GM19025 (cell line): ENCODE data around the gene CACNA1D.

Source experiments
- ATAC-seq: cut with Tn5 transposase; IDR thresholded peaks from one replicate; pipeline ENCODE4 v1.9.1; 2021; ENCODE audit warnings: mild to moderate bottlenecking, low read depth, moderate library complexity; ENCODE audit not compliant: unreplicated experiment

The CACNA1D gene

DNA sequence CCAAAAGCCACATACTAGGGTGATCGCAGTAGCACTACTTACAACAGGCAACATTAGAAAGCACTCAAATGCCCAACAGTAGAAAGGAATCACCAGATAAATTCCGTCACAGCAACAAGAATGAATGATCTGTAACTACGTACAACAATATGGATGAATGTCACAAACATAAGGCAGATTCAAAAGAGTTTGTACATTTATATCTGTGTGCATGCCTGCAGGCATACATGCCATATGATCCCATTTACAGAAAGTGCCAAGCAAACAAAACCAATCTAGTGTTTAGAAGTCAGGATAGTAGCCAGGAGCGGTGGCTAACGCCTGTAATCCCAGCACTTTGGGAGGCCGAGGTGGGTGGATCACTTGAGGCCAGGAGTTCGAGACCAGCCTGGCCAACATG, 355.5 kb downstream of the CACNA1D start:
- ATAC-seq = no peak

DNA sequence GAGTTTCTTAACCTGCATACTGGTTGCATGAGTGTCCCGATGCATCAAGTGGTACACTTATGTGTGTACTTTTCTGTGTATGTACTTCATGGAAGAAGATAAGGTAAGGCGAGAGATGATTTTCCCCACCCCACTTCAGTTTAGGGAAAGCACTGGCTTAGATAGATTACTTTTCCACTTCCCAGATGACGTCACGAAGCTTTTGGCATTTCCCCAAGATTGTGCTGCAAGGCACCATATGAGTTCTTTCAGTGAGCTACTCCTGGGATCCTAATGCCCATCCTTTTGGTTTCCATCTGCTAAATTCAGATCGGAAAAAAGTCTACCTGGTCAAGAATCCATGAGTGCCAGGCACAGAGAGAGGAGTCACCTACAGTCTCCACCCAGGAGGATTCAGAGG, 356.5 kb downstream of the CACNA1D start:
- ATAC-seq = no peak

DNA sequence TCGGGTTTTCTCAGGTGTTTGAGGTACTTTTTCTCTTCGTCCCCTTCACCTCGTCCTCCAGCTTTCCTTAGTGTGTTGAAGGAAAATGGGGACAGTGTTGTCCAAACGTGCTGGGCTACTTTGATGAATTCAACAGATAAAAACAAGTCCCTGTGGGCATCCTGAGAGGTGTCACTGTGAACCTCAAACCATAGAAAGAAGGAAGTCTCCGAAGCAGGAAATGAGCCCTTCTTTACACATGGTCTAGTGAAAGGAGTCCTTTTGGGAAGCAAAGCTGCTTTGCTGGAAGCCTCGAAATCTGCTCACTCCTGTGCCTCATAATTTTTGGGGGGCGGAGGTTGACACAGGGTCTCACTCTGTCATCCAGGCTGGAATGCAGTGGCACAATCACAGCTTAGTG, 362.6 kb downstream of the CACNA1D start:
- ATAC-seq = no peak

DNA sequence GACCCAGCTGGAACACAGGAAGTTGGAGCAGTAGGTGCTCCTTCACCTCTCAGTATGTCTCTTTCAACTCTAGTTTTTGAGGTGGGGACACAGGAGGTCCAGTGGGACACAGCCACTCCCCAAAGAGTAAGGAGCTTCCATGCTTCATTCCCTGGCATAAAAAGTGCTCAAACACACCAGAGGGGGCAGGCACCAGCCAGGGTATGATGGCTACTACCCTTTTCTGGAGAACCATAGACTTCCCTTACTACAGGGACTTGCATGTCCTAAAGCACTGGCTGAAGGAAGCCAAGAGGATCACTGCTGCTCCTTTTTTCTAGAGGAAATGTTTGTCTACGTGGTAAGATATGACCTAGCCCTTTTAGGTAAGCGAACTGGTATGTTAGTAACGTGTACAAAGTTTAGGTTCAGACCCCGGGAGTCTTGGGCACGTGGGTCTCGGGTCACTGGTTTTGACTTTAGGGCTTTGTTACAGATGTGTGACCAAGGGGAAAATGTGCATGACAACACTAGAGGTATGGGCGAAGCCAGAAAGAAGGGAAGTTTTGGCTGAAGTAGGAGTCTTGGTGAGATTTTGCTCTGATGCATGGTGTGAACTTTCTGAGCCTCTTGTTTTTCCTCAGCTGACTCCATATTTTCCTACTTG, 363.8 kb downstream of the CACNA1D start:
- ATAC-seq = no peak

DNA sequence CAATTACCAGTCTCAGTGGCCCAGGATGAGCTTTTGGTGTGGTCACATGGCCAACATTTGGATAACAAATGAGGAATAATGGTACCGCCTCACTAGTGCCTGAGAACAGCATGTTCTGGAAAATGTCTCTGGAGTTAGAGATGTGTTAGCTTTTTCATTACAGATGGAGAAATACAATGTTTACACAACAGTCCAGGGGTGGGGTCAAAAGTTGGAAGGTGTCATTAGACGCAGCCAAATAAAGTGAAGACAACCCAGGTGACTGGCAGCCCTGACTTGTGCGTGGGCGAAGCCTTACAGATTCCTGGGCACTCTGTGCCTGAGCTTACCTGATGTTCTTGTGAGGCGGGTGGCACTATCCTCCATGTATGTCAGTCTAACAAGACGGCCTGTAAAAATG, 364.8 kb downstream of the CACNA1D start:
- no peak for ATAC-seq

DNA sequence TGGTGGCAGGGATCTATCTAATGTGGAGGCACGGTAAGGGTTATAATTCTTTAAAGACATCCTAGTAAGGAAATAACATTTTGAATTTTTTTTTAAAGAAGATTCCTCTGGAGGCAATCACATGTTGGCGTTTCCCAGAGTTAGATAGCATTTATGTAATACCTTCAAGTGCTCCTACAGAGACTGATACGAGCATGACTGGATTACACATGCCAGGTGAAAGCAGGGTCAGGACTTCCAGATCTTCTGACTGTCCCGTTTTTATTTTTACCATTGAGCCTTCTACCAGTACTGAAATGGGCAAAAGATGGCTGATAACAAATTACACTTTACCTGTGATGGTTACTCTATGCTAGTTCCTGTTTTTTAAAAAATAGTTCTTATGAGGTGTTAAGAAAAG, 365.8 kb downstream of the CACNA1D start:
- ATAC-seq = no peak

DNA sequence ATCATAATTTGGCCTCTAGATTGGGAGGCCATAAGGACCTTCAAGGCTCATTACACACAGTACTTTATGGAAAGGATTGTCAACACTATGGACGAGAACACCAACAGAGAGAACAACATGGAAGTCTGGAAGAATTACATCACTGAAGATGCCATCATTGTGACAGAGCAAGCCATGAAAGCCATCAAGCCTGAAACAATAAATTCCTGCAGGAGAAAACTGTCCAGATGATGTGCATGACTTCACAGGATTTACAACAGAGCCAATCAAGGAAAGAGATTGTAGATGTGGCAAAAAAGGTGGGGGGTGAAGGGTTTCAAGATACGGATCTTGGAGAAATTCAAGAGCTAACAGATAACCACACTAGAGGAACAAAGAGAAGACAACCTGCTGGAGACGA, 367.8 kb downstream of the CACNA1D start:
- ATAC-seq = no peak

DNA sequence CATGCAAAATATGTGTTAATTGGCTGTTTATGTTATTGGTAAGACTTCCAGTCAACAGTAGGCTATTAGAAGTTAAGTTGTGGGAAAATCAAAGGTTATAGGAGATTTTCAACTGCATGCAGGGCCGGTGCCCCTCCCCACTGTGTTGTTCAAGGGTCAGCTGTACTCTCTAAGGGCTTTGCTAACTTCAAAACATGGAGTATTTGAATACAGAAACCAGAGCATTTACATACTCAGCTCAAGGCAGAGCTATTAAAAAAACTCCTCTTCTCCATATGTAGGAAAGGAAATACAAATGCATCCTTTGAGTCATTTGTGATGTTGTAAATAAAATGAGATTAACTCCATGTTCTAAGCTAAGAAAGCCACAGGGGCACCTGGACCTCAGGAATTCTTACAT, 368.7 kb downstream of the CACNA1D start:
- no peak for ATAC-seq
